ENCODE results near the gene BPIFB2. TPM values are rescaled to one million over a fixed set of nuclear protein-coding genes. Genes with fewer than 3 reads are reported as not detected.

The BPIFB2 gene
- polyA plus RNA-seq, 3 donors: not detected

DNA sequence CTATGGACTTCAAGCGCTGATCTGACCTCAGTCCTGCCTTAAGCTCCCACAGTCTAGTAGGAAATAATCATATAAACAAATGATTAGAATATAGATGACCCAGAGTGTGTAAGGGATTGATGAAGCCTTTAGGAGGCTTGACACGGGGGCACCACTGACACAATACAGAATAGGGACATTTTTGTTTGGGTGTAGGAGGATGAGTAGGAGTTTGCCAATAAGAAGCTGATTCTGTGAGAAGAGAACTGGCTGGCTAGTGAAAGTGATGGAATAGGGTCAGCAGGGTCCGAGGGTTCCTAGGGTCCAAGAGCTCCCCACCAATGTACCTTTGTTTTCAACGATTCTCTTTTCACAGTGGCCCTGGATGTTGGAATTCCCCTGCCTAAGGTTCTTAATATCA lies 64.9 kb downstream of the BPIFB2 start:
- Mint-ChIP-seq H3K27ac (no peak overlapping the region), H3K36me3 (no peaks in the 10 kb centered on the region), H3K9me3 (no peaks in the 10 kb centered on the region), H3K4me3 (no peak overlapping the region), H3K27me3 (ENCODE audit: low read depth in 3 of 3) (peaks cover 1 to 4% (median 1%) of the 10 kb centered on the region in 3 donors), H3K4me1 (peaks cover 11% of the 10 kb centered on the region)
- Histone ChIP-seq H3K4me1 (ENCODE audit: control insufficient read depth in 1 of 2, insufficient read depth in 2 of 2, low read length in 2 of 2) (peaks cover 11% of the 10 kb centered on the region in 2 donors), H3K36me3 (replicated peaks in 1 of 2; ENCODE audit: control insufficient read depth in 1 of 2, insufficient read depth in 2 of 2, low read length in 2 of 2) (no peaks in the 10 kb centered on the region), H3K79me2 (ENCODE audit: insufficient read depth, low read length) (no peaks in the 10 kb centered on the region), H3K9ac (ENCODE audit: insufficient read depth, low read length, poor library complexity, severe bottlenecking) (no peak overlapping the region), H3K4me3 (replicated peaks in 1 of 3; ENCODE audit: low read depth in 2 of 3, low read length in 3 of 3) (no peak overlapping the region), H3K27me3 (ENCODE audit: control insufficient read depth in 2 of 2, insufficient read depth in 2 of 2, low read length in 2 of 2) (no peaks in the 10 kb centered on the region), H2AFZ (ENCODE audit: insufficient read depth, low read depth, low read length, poor library complexity, severe bottlenecking) (no peak overlapping the region), H3K4me2 (replicated peaks; ENCODE audit: extremely low read depth, low read length, poor library complexity, severe bottlenecking) (no peak overlapping the region), H3K27ac (ENCODE audit: low read depth in 1 of 2, low read length in 2 of 2) (no peak overlapping the region), H3K9me3 (replicated peaks in 1 of 2; ENCODE audit: control insufficient read depth in 1 of 2, insufficient read depth in 1 of 2, low read length in 2 of 2) (no peaks in the 10 kb centered on the region), H4K20me1 (ENCODE audit: insufficient read depth, low read length) (no peaks in the 10 kb centered on the region)
- no peak for DNase-seq
- intact Hi-C loops (cut with micrococcal nuclease): no loop called here
- 100% methylated on average over 3 of the region's 4 CpGs for WGBS (ENCODE audit: insufficient coverage)
- TF ChIP-seq CTCF (IDR thresholded peaks at IDR 0.05): no peak

DNA sequence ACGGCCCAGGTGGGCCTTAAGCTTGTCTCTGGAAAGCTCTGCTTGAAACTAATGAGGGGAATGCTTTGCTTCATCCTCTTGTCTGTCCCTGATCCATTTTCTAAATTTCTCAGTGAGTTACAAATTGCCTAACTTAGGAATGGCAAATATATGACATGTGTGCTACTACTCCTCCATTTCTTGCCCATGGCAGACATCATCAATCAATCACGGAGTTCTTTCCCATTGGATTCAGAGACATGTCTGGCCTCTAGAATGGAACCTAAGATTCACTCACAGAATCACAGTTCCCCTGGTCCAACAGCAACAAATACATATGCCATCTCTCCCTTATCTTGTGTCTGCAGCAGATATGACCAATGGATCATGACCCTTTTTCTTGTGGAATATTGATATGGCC lies 65.3 kb downstream of the BPIFB2 start:
- Mint-ChIP-seq H3K4me1 (peaks cover 6% of the 10 kb centered on the region), H3K9me3 (no peaks in the 10 kb centered on the region), H3K4me3 (no peak overlapping the region), H3K27me3 (ENCODE audit: low read depth in 3 of 3) (peaks cover 1 to 4% (median 1%) of the 10 kb centered on the region in 3 donors), H3K27ac (no peak overlapping the region), H3K36me3 (no peaks in the 10 kb centered on the region)
- no peak for DNase-seq
- no peak overlapping the region for H3K4me3 ChIP-seq (replicated peaks in 1 of 3; ENCODE audit: low read depth in 2 of 3, low read length in 3 of 3)
- H3K79me2 ChIP-seq (ENCODE audit: insufficient read depth, low read length): no peaks in the 10 kb centered on the region
- H3K36me3 ChIP-seq (replicated peaks in 1 of 2; ENCODE audit: control insufficient read depth in 1 of 2, insufficient read depth in 2 of 2, low read length in 2 of 2): no peaks in the 10 kb centered on the region
- H3K9ac ChIP-seq (ENCODE audit: insufficient read depth, low read length, poor library complexity, severe bottlenecking): no peak overlapping the region
- intact Hi-C loops (cut with micrococcal nuclease): no loop called here
- H2AFZ ChIP-seq (ENCODE audit: insufficient read depth, low read depth, low read length, poor library complexity, severe bottlenecking): no peak overlapping the region
- H4K20me1 ChIP-seq (ENCODE audit: insufficient read depth, low read length): no peaks in the 10 kb centered on the region
- H3K4me1 ChIP-seq (ENCODE audit: control insufficient read depth in 1 of 2, insufficient read depth in 2 of 2, low read length in 2 of 2): peaks cover 6 to 7% of the 10 kb centered on the region in 2 donors
- H3K9me3 ChIP-seq (replicated peaks in 1 of 2; ENCODE audit: control insufficient read depth in 1 of 2, insufficient read depth in 1 of 2, low read length in 2 of 2): no peaks in the 10 kb centered on the region
- no peaks in the 10 kb centered on the region for H3K27me3 ChIP-seq (ENCODE audit: control insufficient read depth in 2 of 2, insufficient read depth in 2 of 2, low read length in 2 of 2)
- no peak overlapping the region for H3K27ac ChIP-seq (ENCODE audit: low read depth in 1 of 2, low read length in 2 of 2)
- TF ChIP-seq CTCF (IDR thresholded peaks at IDR 0.05): no peak
- H3K4me2 ChIP-seq (replicated peaks; ENCODE audit: extremely low read depth, low read length, poor library complexity, severe bottlenecking): no peak overlapping the region
- 100% methylated on average over 2 of the region's 2 CpGs for whole genome bisulfite sequencing (ENCODE audit: insufficient coverage)

Other genes with a start within 250 kb of the BPIFB2 start
- gene DNMT3B, start 245.3 kb upstream of the BPIFB2 start, polyA plus RNA-seq: under 1 TPM in 2 of 3 donors, not detected in 1; 0.39 to 0.44 TPM
- gene MAPRE1, start 187.8 kb upstream of the BPIFB2 start, polyA plus RNA-seq: 100 to 1,000 TPM in 2 of 3 donors, 10 to 100 TPM in 1; 72.9 to 130 (median 118) TPM
- under 1 TPM in 1 of 3 donors, not detected in 2; 0.45 TPM for gene EFCAB8, start 148.8 kb upstream of the BPIFB2 start, polyA plus RNA-seq
- gene SUN5, start 3.3 kb upstream of the BPIFB2 start, polyA plus RNA-seq: not detected
- gene BPIFB6, start 23.9 kb downstream of the BPIFB2 start, polyA plus RNA-seq: not detected
- gene BPIFB3, start 46.2 kb downstream of the BPIFB2 start, polyA plus RNA-seq: not detected
- not detected for gene BPIFB4, start 71.9 kb downstream of the BPIFB2 start, polyA plus RNA-seq
- gene BPIFA2, start 160.5 kb downstream of the BPIFB2 start, polyA plus RNA-seq: not detected
- not detected for gene BPIFA3, start 209.6 kb downstream of the BPIFB2 start, polyA plus RNA-seq
- gene BPIFA1, start 228.3 kb downstream of the BPIFB2 start, polyA plus RNA-seq: not detected

All from CD14-positive monocyte (primary cell).